ENCODE measurements around the gene CDK11B.
A peak's percentile ranks its signal among the peaks of the same experiment; 100 is the strongest.
"Not testable (repeated sequence)": the region's sequence is repeated elsewhere in the genome, so short reads cannot be mapped to it uniquely, and the experiment has no call there.

Gene CDK11B

DNA sequence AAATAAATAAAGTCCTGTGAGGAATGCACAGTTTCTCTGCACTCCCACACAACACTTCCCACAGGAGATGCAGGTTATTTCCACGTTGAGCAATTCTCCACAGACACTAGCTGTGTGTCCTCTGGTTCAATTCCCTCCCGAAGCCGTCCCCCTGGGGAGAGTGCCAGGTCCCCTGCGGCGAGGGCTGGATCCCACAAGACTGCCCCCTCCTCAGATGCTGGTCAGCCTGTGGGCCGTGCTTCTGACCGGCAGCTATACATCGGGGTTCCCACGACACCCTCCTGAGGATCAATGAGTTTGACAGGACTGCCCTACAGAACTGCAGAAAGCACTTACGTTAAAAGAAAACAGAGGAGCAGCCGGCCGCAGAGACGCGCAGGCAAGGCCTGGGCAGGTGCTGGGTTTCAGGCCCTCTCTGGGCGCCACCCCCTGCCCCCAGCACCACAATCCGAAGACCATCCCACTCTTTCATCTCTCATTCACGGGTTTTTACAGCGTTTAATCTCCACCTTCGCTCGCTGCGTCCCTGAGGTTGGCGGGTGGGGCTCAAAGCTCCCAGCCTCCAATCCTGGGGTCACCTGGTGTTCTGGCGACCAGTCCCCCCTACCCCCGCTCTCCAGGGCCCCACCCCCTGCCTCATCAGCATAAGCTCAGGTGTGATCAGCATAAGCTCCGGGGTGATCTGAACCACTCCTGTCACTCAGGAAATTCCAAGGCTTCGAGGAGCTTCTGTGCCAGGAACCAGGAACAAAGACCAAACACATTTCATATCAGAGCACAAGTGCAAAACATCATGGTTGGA is 24.5 kb upstream of the CDK11B start:
- DNase-seq (ENCODE audit: low read depth), result no peak

- no peak for DNase-seq (ENCODE audit: low read depth)
These were observed 22.1 kb upstream of the CDK11B start for GRCh38 chr1:1680912-1681273.

DNA sequence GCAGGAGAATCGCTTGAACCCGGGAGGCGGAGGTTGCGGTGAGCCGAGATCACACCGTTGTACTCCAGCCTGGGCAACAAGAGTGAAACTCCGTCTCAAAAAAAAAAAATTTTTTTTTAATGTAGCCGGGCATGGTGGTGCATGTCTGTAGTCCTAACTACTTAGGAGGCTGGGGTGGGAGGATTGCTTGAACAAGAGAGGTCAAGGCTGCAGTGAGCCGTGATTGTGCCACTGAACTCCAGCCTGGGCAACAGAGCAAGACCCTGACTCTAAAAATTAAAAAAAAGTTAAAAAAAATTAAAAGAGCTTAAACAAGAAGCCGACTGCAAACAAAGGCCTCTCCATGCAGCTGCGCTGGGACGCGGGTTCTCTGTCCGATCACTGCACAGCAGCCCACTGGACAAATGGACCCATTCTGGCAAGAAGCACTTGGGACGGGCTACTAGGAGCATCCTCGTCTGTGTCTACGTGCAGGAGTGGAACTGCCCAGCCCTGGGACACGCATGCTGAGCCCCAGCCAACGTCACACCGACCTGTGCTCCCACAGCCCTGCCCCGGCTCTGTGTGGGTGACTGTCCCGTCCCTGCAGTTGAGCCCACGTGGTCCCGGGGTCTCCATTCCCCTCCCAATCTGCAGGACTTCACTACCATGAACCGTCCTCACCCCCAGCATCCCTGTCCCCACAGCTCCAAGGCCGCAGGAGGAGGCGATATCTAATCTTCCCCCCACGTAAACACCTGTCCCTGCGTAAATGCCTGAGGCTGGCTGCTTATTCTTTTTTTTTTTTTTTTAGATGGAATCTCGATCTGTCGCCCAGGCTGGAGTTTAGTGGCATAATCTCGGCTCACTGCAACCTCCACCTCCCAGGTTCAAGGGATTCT is 21.5 kb upstream of the CDK11B start:
- DNase-seq (ENCODE audit: low read depth), result no peak

DNA sequence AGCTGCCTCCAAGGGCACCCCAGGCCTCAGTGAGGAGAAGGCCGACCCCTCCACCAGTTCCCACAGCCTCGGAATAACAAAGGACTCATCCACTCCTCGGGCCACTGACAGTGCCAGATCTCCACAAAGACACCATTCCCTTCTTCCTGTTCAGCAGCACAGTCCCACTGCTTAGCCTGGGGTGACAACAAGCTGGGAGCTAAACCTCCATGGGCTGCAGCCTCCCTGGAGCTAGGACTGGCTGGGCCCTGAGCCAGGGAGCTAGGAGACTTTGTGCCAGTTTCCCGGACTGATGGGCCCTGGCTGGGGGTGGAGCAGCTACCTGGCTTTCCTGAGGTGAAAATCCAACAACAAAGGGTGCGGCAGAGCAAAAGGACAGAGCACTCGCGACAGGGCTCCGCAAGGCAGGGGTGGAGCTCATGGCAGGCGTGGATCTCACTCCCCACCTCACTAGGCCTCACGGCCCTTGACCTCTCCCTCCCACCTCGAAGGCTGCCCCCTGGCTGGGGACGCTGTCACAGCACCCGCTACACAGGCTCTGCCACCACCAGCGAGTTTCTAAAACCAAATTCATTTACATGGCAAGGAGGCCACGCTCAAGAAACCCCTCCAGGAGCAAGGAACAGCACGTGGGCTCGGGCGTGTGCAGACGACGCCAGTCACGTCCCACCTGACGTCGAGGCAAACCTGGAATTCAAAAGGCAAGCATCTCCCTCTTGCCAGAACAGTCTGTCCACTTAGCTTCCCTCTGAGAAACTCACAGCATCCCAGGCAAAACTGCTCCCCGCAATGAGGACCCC is 20.0 kb upstream of the CDK11B start:
- DNase-seq (ENCODE audit: low read depth), result no peak

- DNase-seq (ENCODE audit: low read depth), result no peak
These were observed 19.1 kb upstream of the CDK11B start for GRCh38 chr1:1677718-1678580.

- DNase-seq (ENCODE audit: low read depth), result not testable (repeated sequence)
These were observed 17.3 kb upstream of the CDK11B start for GRCh38 chr1:1676087-1676486.

DNA sequence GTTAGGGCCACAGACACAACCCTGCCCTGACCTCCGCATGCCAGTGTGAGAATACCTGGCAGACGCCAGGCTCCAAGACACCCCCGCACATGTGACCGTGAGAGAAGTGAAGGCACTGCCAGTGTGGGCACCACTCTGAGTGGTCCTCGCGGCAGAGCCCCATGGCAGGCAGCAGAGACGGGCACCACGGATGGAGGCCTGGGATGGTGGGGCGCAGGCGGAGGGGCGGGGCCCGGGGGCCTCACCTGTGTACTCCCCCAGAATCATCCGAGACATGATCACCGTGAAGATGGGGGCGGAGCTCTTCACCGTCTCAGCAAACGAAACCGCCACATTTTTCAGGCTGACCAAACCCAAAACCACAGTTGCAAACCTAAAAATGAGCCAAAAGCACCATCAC is 16.4 kb upstream of the CDK11B start:
- not testable (repeated sequence) for DNase-seq (ENCODE audit: low read depth)

DNA sequence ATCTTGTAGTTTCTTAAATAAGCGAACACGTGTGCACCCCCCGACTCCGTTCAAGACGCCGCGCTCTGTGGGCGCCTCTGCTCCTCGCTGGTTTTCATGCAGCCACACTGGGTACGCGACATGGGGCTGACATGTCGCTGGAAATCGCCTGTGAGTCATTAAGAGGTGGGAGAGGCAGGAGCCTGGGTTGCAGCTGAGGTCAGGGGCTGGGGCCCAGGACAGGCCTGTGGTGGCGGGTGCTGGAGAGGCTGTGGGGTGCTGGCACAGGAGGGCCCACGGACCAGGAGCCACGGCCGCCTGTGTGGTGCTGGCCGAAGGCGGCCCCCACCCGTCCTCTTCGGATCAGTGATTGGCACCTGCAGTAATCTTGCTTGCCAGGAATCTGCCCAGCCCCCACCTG is 16.0 kb upstream of the CDK11B start:
- not testable (repeated sequence) for DNase-seq (ENCODE audit: low read depth)

GRCh38 chr1:1672181-1672965 is 13.6 kb upstream of the CDK11B start:
- no peak for DNase-seq (ENCODE audit: low read depth)

DNA sequence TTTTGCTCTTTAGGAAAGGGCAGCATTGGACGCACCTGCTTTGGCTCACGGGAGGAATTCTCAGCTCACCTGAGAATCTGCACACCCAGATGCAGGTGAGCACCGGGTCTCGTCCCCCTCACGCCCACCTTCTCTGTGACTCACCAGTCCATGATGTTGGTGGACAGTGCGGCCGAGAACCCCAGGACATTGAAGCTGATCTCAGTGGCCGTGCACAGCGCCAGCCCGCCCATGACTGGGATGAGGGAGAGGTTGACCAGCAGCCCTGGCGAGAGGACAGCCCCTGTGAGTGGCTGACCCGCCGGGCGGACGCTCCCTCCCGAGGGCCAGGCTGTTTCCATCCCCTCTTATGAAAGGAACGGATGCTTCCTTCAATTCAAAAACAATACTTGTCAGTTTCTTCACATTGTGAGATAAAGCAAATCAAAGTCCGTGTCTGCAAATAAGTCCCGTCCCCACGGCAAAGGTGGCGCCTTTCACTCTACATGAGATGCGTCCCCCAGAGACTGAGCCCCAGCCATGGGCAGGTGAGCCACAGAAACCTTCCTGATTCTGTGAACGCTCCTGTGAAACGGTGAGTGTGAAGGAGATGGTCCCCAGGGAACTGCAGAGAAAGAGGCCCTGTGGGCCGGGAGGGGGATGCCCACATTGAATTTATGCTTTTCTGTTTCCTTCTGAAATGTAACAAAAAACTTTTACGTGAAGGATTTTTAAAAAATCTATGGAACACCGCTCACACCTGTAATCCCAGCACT is 12.7 kb upstream of the CDK11B start:
- no peak for DNase-seq (ENCODE audit: low read depth)

DNA sequence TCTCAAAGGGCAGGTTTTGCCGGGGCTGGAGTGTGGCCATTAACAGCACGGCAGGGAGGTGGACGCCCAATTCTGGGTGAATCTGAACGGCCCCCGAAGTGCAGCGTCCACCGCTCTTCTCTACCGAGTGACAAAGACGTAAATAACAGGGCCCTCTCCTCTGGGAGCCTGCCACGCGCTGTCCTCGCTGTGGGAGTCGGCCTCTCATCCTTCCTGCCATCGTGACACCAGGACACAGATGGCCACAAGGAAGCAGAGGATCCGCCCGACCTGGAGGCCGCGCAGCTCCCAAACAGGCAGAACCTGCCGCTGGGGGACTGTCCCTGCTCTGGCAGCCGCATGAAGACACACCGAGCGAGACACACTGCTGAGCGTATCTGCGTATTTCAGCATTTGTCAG is 12.1 kb upstream of the CDK11B start:
- no peak for DNase-seq (ENCODE audit: low read depth)

- no peak for DNase-seq (ENCODE audit: low read depth)
These were observed 10.9 kb upstream of the CDK11B start for GRCh38 chr1:1669468-1670440.

DNA sequence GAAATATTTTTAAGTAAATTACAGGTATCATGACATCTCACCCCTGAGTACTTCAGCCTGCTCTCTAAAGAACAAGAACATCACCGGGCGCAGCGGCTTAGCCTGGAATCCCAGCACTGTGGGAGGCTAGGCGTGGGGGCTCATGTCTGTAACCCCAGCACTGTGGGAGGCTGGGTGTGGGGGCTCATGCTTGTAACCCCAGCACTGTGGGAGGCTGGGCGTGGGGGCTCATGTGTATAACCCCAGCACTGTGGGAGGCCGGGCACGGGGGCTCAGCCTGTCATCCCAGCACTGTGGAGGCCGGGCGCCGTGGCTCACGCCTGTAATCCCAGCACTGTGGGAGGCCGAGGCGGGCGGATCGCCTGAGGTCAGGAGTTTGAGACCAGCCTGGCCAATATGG is 7.7 kb upstream of the CDK11B start:
- DNase-seq (ENCODE audit: low read depth), result no peak

DNA sequence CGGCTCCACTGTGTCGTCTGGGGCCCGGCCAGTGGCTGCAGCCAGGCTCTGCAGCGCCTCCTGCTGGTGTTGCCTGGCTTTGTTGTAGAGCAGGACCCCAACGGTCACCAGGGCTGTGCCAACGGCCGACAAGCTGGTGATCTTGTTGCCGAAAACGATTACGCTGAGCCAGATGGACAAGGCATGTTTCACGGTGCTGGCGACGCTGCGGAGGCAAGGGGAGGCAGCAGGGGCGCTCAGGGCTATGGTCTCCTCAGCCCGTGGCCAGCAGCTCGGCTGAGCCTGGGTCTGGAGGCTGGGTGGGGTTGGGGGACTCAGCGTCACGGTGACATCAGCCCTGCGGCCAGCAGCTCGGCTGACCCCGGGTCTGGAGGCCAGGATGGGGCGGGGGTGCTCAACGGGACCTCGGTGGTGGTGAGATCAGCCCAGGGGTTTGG is 7.0 kb upstream of the CDK11B start:
- no peak for DNase-seq (ENCODE audit: low read depth)

DNA sequence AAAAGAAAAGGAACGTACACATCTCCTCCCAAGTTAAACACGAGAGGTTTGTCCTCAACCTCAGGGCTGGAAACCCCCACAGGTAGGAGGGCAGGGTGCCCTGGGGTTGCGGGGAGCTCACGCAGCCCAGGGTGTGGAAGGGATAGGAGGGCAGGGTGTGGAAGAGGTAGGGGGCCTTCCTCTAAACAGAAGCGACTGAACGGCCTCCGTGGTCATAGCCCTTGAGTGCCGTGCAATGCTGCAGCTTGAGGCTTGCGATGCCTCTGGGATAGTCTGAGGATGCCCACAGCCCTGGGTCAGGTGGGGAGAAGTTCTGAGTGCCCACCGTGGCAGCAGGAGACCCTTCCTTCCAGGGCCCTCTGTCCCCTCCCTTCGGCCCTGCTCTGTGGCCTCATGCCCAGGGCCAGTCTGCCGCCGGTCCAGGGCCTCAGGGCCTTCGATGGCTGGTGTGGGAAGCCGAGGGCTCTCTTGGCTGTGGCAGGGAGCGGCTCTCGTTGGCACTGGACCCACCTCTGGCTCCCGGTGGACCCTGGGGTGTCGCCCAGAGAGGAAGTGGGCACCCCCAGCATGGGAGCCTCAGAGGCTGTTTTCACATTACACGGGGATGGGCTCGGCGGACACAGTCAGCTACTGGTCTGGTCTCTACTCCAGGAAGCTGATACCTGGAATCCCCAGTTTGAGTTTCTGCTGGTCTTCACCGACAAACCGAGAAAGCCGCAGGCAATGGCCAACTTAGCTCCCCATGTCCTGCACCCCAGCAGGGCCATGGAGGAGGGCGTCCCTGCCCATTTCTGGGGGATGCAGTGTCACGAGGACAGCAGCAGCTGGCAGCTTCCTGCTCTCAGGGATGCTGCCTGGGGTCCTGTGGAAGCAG is 6.4 kb upstream of the CDK11B start:
- DNase-seq (ENCODE audit: low read depth), result no peak

DNA sequence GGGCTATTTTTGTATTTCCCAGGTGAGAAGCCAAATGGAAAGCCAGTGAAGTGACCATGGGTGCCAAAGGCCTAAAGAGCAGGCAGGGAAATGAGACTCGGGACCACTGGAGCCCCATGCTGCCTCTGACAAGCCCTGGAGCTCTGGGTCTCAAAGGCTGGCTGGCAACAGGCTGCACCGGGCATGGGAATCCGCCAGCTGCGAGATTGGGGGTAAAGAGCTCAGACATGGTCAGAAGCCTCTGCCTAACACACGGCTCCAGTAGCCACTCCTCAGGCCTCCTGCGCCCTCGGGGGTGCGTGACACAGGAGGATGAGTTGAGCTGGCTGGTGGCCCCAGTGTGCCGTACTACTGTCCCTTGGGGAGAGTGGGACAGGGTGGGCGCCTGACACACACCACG is 5.5 kb upstream of the CDK11B start:
- not testable (repeated sequence) for DNase-seq (ENCODE audit: low read depth)

DNA sequence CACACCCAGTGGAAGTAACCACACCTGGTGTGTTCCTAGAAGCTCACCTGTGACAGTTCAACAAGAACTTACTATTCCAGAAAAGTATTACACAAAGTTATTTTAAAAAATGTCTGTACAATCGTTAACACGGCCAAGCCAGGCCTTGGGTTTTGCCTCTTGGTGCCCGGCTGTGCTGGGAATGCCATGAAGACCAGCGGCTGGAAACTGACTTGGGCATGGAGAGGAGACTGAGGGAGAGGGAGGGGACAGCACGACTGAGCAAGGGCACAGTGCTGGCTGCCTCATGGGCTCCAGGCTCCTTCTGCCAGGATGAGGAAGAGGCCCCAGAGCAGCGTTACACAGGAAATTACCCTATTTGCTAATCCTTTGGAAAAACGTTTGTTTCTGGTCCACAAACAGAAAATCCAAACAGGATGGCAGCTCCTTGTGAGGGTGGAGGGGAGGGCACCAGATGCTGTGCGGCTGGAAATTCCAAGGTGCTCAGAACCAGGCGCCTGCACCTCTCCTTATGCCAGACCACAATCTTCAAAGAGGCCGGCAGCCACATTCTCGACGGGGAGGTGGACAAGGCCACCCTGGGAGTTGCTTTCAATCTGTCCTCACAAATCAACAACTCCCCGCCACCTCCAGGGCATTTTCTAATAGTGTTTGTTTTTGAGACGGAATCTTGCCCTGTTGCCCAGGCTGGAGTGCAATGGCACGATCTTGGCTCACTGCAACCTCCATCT is 4.2 kb upstream of the CDK11B start:
- DNase-seq (ENCODE audit: low read depth), result peak; percentile 10

Measured in GM04503 (cell line).